Epithelial cell of proximal tubule (primary cell): ENCODE results near the gene MAN1B1. TPM values are rescaled to one million over a fixed set of nuclear protein-coding genes. Genes with fewer than 3 reads are reported as not detected.

Experiments
- DNase-seq: peaks from one replicate; pipeline ENCODE4 v3.0.0-alpha.2; 2011; ENCODE audit warnings: low read depth
- H3K4me3 ChIP-seq: 2 replicates; pipeline ENCODE4 v1.5.1; 2011; ENCODE audit warnings: low read depth, mild to moderate bottlenecking, low read length
- total RNA-seq: library from RNA; depleted of rRNA; stranded (reverse); fragments of >200 nt; gene quantifications from 2 replicates; pipeline ENCODE4 v1.2.3, GENCODE V29; 2015
- TF ChIP-seq, protein P1 (sequence below): conservative IDR thresholded peaks from 2 replicates; pipeline ENCODE4 v1.5.1; 2012; ENCODE audit warnings: low read depth, mild to moderate bottlenecking, low read length

Gene MAN1B1
- total RNA-seq, 1 donor from 2014 or later, result 74.3 TPM

DNA sequence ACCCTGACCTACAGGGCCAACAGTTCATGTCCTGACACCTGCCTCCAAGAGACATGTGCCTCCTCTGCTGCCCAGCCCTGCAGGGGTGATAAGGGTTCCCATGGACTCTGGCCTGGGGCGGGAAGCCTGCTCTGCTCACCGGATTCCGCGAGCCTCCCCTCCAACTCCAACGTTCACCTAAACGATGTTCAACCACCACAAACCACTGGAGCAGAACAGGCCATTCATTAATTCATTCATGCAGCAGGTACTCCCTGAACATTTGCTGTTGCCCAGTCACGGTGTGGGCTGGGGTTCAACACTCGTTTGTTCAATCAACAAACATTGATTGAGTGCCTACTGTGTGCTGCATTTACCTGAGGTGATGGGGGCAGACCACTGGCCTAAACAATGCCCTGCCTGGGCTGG, 12.8 kb upstream of the MAN1B1 start:
- TF ChIP-seq, protein P1, sequence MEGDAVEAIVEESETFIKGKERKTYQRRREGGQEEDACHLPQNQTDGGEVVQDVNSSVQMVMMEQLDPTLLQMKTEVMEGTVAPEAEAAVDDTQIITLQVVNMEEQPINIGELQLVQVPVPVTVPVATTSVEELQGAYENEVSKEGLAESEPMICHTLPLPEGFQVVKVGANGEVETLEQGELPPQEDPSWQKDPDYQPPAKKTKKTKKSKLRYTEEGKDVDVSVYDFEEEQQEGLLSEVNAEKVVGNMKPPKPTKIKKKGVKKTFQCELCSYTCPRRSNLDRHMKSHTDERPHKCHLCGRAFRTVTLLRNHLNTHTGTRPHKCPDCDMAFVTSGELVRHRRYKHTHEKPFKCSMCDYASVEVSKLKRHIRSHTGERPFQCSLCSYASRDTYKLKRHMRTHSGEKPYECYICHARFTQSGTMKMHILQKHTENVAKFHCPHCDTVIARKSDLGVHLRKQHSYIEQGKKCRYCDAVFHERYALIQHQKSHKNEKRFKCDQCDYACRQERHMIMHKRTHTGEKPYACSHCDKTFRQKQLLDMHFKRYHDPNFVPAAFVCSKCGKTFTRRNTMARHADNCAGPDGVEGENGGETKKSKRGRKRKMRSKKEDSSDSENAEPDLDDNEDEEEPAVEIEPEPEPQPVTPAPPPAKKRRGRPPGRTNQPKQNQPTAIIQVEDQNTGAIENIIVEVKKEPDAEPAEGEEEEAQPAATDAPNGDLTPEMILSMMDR, result no peak
- no peak for DNase-seq
- H3K4me3 ChIP-seq, result no peak overlapping the region

DNA sequence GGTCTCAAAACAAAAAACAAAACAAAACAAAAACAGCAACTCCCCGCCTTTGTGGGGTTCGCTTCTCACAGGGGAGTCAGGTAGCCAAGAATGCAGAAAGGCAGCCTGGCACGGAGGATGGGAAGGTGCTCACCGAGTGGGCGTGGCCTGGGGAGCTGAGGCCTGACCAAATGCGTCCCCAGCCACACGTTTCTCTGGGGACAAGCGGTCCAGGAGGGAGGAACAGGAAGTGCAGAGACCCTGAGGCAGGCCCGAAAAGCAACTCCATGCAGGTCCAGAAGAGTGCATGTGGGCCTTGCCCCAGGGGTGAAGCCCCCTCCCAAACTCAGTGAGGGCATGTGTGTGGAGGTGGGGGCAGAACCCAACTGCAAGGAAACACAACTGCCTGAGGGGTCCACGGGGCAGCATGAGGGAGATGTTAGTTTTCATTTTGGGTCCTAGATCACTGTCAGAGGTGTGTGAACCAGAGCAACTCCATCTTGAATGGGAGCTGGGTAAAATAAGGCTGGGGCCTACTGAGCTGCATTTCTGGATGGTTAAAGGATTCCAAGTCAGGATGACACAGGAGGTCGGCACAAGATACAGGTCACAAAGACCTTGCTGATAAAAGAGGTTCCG, 12.0 kb upstream of the MAN1B1 start:
- DNase-seq, result no peak
- H3K4me3 ChIP-seq, result no peak overlapping the region
- TF ChIP-seq, protein P1, result no peak

DNA sequence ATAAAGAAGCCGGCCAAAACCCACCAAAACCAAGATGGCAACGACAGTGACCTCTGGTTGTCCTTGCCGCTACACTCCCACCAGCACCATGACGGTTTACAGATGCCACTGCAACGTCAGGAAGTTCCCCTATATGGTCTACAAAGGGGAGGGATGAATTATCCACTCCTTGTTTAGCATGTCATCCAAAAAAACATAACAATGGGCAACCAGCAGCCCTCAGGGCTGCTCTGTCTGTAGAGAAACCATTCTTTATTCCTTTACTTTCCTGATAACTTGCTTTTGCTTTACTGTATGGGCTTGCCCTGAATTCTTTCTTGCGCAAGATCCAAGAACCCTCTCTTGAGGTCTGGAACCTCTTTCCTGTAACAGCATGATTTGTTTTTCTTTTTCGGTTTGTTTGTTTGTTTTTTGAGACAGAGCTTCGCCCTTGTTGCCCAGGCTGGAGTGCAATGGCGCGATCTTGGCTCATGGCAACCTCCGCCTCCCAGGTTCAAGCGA, 11.5 kb upstream of the MAN1B1 start:
- DNase-seq, result no peak
- TF ChIP-seq, protein P1, result no peak
- no peak overlapping the region for H3K4me3 ChIP-seq

DNA sequence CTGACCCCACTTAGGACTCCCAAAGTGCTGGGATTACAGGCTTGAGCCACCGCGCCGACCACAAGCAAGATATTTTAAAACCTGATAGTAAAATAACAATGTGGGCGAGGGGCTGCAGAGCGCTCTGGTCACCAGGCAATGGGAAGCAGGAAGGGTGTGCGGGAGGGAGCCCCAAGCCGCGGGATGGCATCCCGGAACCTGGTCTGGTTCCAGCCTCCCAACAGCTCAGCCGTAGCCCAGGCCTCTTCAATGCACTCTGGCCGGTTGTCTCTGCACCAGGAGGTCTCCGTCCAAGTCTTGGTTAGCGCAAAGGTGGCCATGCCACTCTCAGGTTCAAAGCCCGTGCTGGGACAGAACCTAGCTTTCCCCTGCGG, 10.2 kb upstream of the MAN1B1 start:
- peak overlapping the region; percentile 40 for H3K4me3 ChIP-seq
- TF ChIP-seq, protein P1, result no peak
- DNase-seq, result no peak

DNA sequence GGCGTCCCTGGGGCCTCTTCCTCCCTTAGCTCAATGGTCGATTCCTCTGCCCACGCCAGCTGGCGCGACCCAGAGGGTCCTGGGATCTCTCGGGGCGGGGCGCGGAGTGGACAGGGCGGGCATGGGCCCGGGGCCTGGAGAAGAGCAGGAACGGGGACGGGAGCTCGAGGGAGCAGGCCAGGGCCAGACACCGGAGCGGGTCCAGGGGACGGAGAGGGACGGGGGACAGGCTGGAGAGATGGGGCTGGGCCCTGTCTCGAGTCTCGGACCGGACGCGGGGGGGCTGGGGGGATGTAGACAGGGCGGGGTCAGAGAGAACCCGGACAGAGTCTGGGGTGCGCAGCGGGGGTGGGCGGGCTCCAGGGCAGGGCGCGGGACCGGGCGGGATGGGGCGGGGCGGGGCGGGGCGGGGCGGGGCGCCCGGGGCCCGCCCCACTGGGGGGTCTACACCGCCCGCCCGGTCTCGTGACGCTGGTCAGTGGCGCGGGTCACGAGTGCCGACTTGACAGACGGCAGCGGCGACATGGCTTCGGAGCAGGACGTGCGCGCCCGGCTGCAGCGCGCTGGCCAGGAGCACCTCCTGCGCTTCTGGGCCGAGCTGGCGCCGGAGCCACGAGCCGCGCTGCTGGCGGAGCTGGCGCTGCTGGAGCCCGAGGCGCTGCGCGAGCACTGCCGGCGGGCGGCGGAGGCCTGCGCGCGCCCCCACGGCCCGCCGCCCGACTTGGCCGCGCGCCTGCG, 9.6 kb upstream of the MAN1B1 start, which contains the start of gene UAP1L1:
Gene UAP1L1, plus strand, starts transcription at position 508 of the 738 bp plus-strand sequence. Its CDS starts 16 bp downstream, at position 524.
- TF ChIP-seq, protein P1, result no peak
- DNase-seq, result no peak
- peak within 1 kb of the TSS; percentile 72 for H3K4me3 ChIP-seq

DNA sequence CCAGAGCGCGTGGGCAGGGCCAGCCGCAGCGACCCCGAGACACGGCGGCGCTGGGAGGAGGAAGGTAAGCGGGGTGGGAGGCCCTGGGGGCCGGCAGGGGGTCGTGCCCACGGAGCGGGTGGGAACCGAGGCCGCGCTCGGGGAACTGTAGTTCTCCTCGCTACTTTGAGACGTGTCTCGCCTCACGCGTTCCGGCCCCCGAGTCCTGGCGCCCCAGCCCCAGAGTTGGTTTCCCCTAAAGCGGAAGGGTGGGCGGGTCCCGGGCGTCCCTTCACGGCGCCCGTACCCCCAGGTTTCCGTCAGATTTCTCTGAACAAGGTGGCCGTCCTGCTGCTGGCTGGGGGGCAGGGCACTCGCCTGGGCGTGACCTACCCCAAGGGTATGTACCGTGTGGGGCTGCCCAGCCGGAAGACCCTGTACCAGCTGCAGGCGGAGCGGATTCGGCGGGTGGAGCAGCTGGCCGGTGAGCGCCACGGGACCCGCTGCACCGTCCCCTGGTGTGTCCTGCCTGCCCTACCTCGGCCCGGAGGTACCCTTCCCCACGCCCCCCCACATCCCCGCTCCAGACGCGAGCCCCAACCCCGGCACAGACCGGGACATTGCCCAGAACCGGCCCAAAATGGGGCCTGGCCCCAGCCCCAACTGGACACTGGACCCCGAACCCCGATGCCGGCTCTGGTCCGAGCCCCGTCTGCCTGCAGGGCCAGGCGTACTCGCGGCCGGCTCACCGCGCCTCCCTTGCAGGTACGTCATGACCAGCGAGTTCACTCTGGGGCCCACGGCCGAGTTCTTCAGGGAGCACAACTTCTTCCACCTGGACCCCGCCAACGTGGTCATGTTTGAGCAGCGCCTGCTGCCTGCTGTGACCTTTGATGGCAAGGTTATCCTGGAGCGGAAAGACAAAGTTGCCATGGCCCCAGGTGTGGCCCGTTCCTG, 8.8 kb upstream of the MAN1B1 start:
- no peak for DNase-seq
- H3K4me3 ChIP-seq, result peak overlapping the region; percentile 72
- TF ChIP-seq, protein P1, result no peak
